Neural progenitor cell (in vitro differentiated cells): Measurements from ENCODE around the gene PRIMPOL. TPM values are rescaled to one million over a fixed set of nuclear protein-coding genes. Genes with fewer than 3 reads are reported as not detected.

Source experiments
- DNase-seq: peaks from one replicate; pipeline ENCODE4 v3.0.0-alpha.2; 2016; ENCODE audit warnings: low spot score
- H2AFZ ChIP-seq: fragments of 200-600 bp; sonication (generic); replicated peaks from 2 replicates; pipeline ENCODE4 v1.6.1; 2016; ENCODE audit warnings: antibody characterized with exemption
- H3F3A ChIP-seq: fragments of 200-600 bp; sonication (generic); 2 replicates; pipeline ENCODE4 v1.6.1; 2016; ENCODE audit warnings: antibody characterized with exemption, low read depth
- H3K27ac ChIP-seq: fragments of 200-600 bp; sonication (generic); 2 replicates; pipeline ENCODE4 v1.5.1; 2016; ENCODE audit warnings: mild to moderate bottlenecking
- H3K27me3 ChIP-seq: fragments of 200-600 bp; sonication (generic); 2 replicates; pipeline ENCODE4 v1.6.1; 2016; ENCODE audit warnings: mild to moderate bottlenecking, moderate library complexity
- H3K36me3 ChIP-seq: fragments of 200-600 bp; sonication (generic); 2 replicates; pipeline ENCODE4 v1.5.1; 2016
- H3K4me1 ChIP-seq: fragments of 200-600 bp; sonication (generic); 2 replicates; pipeline ENCODE4 v1.6.1; 2016; ENCODE audit warnings: mixed run types
- H3K4me2 ChIP-seq: fragments of 200-600 bp; sonication (generic); 2 replicates; pipeline ENCODE4 v1.6.1; 2016
- H3K4me3 ChIP-seq: fragments of 200-600 bp; sonication (generic); 2 replicates; pipeline ENCODE4 v1.5.1; 2016
- H3K79me2 ChIP-seq: fragments of 200-600 bp; sonication (generic); 2 replicates; pipeline ENCODE4 v1.6.1; 2016; ENCODE audit warnings: low read depth
- H3K9ac ChIP-seq: fragments of 200-600 bp; sonication (generic); 2 replicates; pipeline ENCODE4 v1.6.1; 2016
- H3K9me3 ChIP-seq: fragments of 200-600 bp; sonication (generic); 2 replicates; pipeline ENCODE4 v1.5.1; 2016; ENCODE audit warnings: low read depth
- H4K20me1 ChIP-seq: fragments of 200-600 bp; sonication (generic); 2 replicates; pipeline ENCODE4 v1.6.1; 2016; ENCODE audit warnings: low read depth
- H3K27ac Mint-ChIP-seq: 3 replicates; pipeline ENCODE4 v1.8.0; 2021; ENCODE audit warnings: mixed read lengths
- H3K27me3 Mint-ChIP-seq: 2 replicates; pipeline ENCODE4 v1.8.0; 2022; ENCODE audit warnings: low read depth, mild to moderate bottlenecking, inconsistent platforms, moderate library complexity, mixed read lengths; ENCODE audit not compliant: insufficient read depth
- H3K36me3 Mint-ChIP-seq: 3 replicates; pipeline ENCODE4 v1.8.0; 2021; ENCODE audit warnings: mixed read lengths
- H3K4me1 Mint-ChIP-seq: 3 replicates; pipeline ENCODE4 v1.8.0; 2021; ENCODE audit warnings: mixed read lengths
- H3K4me3 Mint-ChIP-seq: 3 replicates; pipeline ENCODE4 v1.8.0; 2021; ENCODE audit warnings: mild to moderate bottlenecking, moderate library complexity, mixed read lengths
- H3K9me3 Mint-ChIP-seq: 3 replicates; pipeline ENCODE4 v1.8.0; 2020; ENCODE audit warnings: mixed read lengths
- CTCF ChIP-seq: fragments of 200-600 bp; sonication (generic); IDR thresholded peaks from 2 replicates; pipeline ENCODE4 v1.5.1; 2017; ENCODE audit warnings: antibody characterized with exemption, mild to moderate bottlenecking
- EZH2 ChIP-seq: fragments of 200-600 bp; sonication (generic); IDR thresholded peaks from 2 replicates; pipeline ENCODE4 v1.6.1; 2017; ENCODE audit warnings: antibody characterized with exemption, mild to moderate bottlenecking, moderate library complexity
- EZH2phosphoT487 ChIP-seq: fragments of 200-600 bp; sonication (generic); IDR thresholded peaks from 2 replicates; pipeline ENCODE4 v1.6.1; 2017; ENCODE audit warnings: antibody characterized with exemption
- total RNA-seq: library from RNA; depleted of rRNA; stranded (reverse); fragments of >200 nt; gene quantifications from 2 replicates; pipeline ENCODE4 v1.2.3, GENCODE V29; 2015; ENCODE audit warnings: low replicate concordance

Gene PRIMPOL
- total RNA-seq, 1 donor from 2014 or later, result 46.6 TPM

GRCh38 chr4:184660978-184661377 is 11.4 kb downstream of the PRIMPOL start:
- H3K9me3 Mint-ChIP-seq, result no peaks in the 10 kb centered on the region
- Histone ChIP-seq H3K36me3 (peaks cover 6% of the 10 kb centered on the region), H3K9me3 (no peaks in the 10 kb centered on the region), H3K4me3 (no peak overlapping the region), H4K20me1 (no peaks in the 10 kb centered on the region), H3K79me2 (no peaks in the 10 kb centered on the region), H2AFZ (no peak overlapping the region), H3K9ac (no peak overlapping the region), H3K4me2 (no peak overlapping the region), H3K27ac (no peak overlapping the region), H3F3A (no peaks in the 10 kb centered on the region), H3K4me1 (no peaks in the 10 kb centered on the region), H3K27me3 (no peaks in the 10 kb centered on the region)
- no peak for DNase-seq
- TF ChIP-seq CTCF, result no peak
- no peak for TF ChIP-seq EZH2
- no peak for TF ChIP-seq EZH2phosphoT487
- H3K27me3 Mint-ChIP-seq, result peaks cover 3% of the 10 kb centered on the region
- H3K4me1 Mint-ChIP-seq, result no peaks in the 10 kb centered on the region
- H3K27ac Mint-ChIP-seq, result no peak overlapping the region
- H3K36me3 Mint-ChIP-seq, result peaks cover 4% of the 10 kb centered on the region
- no peak overlapping the region for H3K4me3 Mint-ChIP-seq

GRCh38 chr4:184662236-184662635 is 12.7 kb downstream of the PRIMPOL start:
- no peak for TF ChIP-seq EZH2phosphoT487
- TF ChIP-seq CTCF, result no peak
- TF ChIP-seq EZH2, result no peak

GRCh38 chr4:184664445-184665210 is 15.1 kb downstream of the PRIMPOL start:
- Histone ChIP-seq H3K36me3 (no peaks in the 10 kb centered on the region), H3K4me3 (no peak overlapping the region), H3K27me3 (no peaks in the 10 kb centered on the region), H3K9me3 (no peaks in the 10 kb centered on the region), H3F3A (no peaks in the 10 kb centered on the region), H3K27ac (no peak overlapping the region), H3K79me2 (no peaks in the 10 kb centered on the region), H2AFZ (peak overlapping the region; percentile 12), H3K9ac (no peak overlapping the region), H4K20me1 (no peaks in the 10 kb centered on the region), H3K4me2 (no peak overlapping the region), H3K4me1 (no peaks in the 10 kb centered on the region)
- H3K27me3 Mint-ChIP-seq, result peaks cover 3% of the 10 kb centered on the region
- DNase-seq, result peak; percentile 66
- TF ChIP-seq EZH2phosphoT487, result no peak
- TF ChIP-seq EZH2, result no peak
- no peak for TF ChIP-seq CTCF
- peaks cover 11% of the 10 kb centered on the region for H3K36me3 Mint-ChIP-seq
- H3K4me3 Mint-ChIP-seq, result no peak overlapping the region
- no peak overlapping the region for H3K27ac Mint-ChIP-seq
- H3K4me1 Mint-ChIP-seq, result no peaks in the 10 kb centered on the region
- H3K9me3 Mint-ChIP-seq, result no peaks in the 10 kb centered on the region

More at GRCh38 chr4:184662236-184662635, 12.7 kb downstream of the PRIMPOL start:
- no peak overlapping the region for H3K27ac Mint-ChIP-seq
- Histone ChIP-seq H2AFZ (no peak overlapping the region), H3K36me3 (peaks cover 1% of the 10 kb centered on the region), H4K20me1 (no peaks in the 10 kb centered on the region), H3K9ac (no peak overlapping the region), H3K4me2 (no peak overlapping the region), H3F3A (no peaks in the 10 kb centered on the region), H3K9me3 (no peaks in the 10 kb centered on the region), H3K27ac (no peak overlapping the region), H3K27me3 (no peaks in the 10 kb centered on the region), H3K79me2 (no peaks in the 10 kb centered on the region), H3K4me1 (no peaks in the 10 kb centered on the region), H3K4me3 (no peak overlapping the region)
- no peak for DNase-seq
- peaks cover 3% of the 10 kb centered on the region for H3K27me3 Mint-ChIP-seq
- H3K4me3 Mint-ChIP-seq, result no peak overlapping the region
- no peaks in the 10 kb centered on the region for H3K9me3 Mint-ChIP-seq
- H3K4me1 Mint-ChIP-seq, result no peaks in the 10 kb centered on the region
- H3K36me3 Mint-ChIP-seq, result peaks cover 3% of the 10 kb centered on the region
